Neural cell (in vitro differentiated cells): Measurements from ENCODE around the gene CAPN2.

Source experiments
- MXI1 ChIP-seq: fragments of 450-650 bp; conservative IDR thresholded peaks from 2 replicates; pipeline ENCODE4 v1.6.1; 2014; ENCODE audit warnings: antibody characterized with exemption, mild to moderate bottlenecking; ENCODE audit not compliant: poor library complexity, severe bottlenecking
- REST ChIP-seq: IDR thresholded peaks from 2 replicates; pipeline ENCODE4 v1.6.1; 2012; ENCODE audit warnings: borderline replicate concordance

- TF ChIP-seq MXI1 (no peak), REST (no peak)
Observed at GRCh38 chr1:223724376-223724775, 12.0 kb downstream of the CAPN2 start.
